Stimulated activated CD4-positive, alpha-beta T cell treated with anti-CD3 and anti-CD28 coated beads, Interleukin-1b, Interleukin-23, amount 100 ng/mL, for 48 hours (primary cell): Measurements from ENCODE around the gene PTPRN2.
A peak's percentile ranks its signal among the peaks of the same experiment; 100 is the strongest.

Source experiments
- DNase-seq: peaks from one replicate; pipeline ENCODE4 v3.0.0-alpha.2; 2020

PTPRN2 gene

DNA sequence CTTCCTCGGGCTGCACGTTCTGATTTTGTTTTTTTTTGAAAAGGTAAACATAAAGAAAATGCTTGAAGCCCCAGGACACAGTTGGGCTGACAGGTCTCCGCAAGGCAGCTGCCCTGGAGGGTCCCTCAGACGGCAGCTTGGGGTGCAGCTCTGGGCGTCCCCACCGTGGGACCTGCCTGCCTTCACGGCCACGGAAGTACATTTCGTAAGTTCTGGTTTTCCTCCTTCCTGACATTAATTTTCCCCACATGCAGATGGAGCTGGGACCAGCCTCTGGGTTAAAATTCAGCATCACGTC, 759.8 kb downstream of the PTPRN2 start:
- DNase-seq: no peak

- DNase-seq: peak; percentile 57
Observed at GRCh38 chr7:157827045-157827862, 760.4 kb downstream of the PTPRN2 start.

DNA sequence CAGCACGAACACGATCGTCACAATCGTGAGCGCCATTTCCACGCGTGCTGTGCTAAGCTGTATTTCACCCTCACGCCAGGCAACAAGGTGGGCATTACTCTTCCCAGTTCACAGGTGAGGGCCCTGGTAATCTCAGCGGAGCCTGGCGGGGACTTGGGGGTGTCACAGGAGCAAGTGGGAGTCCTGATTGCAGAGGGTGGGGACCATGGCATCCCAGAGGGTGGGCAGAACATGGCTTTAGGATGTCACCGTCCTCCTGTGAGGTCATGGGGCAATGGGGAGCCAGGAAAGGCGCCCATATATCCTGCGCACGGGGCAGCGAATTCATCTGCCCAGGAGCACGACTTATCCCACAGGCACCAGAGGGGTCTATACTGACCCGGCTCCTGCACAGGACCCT, 761.1 kb downstream of the PTPRN2 start:
- DNase-seq: no peak

GRCh38 chr7:157825325-157825724, 762.3 kb downstream of the PTPRN2 start:
- peak; percentile 27 for DNase-seq

GRCh38 chr7:157824819-157825121, 762.9 kb downstream of the PTPRN2 start:
- no peak for DNase-seq

DNA sequence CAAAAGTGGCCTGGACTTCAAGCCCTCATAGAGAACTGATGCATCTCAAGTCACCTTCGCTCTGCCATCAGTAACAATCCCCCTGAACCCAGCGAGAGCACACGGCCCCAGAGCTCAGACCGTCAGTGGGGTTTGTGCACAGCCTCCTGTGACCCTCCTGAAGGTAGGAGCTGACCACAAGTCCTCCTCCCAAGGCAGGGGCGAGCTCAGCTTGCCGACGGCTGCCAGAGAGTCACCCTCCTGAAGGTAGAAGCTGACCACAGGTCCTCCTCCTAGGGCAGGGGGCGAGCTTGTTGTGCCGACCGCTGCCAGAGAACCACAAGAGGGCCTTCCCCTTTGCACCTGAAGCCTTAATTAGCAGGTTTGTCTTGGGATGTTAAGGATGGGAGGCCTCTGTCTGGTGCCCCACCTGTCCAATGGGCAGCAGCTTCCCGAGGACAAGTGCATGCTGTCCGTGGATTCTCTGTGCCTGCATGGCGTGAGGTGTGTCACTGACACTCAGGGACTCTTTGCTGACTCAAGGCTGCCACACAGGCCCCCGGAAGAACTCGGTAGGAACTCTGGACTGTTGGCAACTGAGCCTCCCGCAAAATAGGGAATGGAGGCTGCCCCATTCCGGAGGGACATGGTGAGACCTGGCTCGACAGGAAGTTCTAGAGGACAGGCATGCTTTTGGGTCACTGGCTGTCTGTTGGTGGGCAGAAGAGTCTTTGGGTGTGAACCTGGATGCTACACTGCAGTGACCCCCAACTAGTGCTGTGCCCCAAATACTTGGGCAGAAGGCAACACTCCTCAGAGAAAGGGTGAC, 763.4 kb downstream of the PTPRN2 start:
- DNase-seq: no peak

DNA sequence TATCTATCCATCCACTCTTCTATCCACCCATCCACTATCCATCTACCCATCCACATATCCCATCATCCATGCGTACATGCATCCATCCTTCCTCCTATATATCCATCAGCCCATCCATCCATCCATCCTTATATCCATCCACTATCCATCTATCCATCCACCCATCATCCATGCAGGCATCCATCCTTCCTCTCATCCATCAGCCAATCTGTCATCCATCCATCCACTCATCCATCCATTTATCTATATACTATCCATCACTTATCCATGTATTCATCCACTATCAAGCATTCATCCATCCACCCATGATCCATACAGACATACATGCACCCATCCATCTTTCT, 765.0 kb downstream of the PTPRN2 start:
- no peak for DNase-seq

DNA sequence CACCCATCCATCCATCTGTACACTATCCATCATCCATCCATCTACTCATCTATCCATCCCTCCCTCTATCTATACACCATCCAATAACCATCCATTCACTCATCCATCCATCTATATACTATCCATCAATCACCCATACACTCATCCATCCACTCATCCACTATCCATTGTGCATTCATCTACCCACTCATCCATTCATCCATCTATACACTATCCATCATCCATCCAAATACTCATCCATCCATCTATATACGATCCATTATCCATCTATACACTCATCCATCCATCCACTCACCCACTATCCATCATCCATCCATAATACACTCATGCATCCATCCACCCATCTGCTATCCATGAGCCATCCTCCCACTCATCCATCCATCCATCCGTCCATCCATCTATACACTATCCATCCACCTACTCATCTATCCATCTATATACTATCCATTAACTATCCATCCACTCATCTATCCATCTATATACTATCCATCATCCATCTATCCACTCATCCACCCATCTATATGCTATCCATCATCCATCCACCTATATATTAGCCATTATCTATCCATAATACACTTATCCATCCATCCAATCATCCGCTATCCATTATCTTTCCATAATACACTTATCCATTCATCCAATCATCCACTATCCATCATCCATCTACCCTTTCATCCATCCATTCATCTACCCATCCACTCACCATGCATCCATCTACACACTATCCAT, 765.5 kb downstream of the PTPRN2 start:
- DNase-seq: no peak

DNA sequence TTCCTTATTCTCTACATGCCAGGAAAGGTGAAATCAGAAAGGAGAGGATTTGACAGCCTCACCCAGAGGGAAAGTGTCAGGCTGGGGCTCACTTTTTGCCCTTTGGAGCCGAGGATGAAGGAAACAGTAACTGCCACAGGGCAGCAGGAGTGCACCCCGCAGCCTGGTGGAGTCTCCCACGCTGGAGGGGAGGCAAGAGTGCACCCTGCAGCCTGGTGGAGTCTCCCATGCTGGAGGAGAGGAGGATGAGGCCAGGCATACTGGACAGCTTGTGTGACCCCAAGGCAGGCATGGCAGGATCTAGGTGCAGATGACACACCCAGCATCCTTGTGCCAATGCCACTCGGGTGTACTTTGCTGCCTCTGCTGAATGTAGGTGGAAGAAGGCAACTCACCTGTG, 766.8 kb downstream of the PTPRN2 start:
- DNase-seq: no peak

DNA sequence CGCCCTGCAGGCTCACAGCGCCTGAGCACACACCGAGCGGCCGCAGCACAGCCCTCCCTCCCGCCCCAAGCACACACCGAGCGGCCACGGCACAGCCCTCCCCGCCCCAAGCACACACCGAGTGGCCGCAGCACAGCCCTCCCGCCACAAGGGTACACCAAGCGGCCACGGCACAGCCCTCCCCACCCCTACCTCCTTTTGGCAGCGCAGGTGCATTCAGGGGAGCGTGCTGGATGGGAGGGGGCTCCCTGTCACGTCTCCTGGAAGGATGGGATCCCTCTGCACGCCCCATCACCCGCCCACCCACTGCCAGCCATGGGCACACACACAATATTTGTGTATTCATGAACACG, 768.2 kb downstream of the PTPRN2 start:
- DNase-seq: no peak

DNA sequence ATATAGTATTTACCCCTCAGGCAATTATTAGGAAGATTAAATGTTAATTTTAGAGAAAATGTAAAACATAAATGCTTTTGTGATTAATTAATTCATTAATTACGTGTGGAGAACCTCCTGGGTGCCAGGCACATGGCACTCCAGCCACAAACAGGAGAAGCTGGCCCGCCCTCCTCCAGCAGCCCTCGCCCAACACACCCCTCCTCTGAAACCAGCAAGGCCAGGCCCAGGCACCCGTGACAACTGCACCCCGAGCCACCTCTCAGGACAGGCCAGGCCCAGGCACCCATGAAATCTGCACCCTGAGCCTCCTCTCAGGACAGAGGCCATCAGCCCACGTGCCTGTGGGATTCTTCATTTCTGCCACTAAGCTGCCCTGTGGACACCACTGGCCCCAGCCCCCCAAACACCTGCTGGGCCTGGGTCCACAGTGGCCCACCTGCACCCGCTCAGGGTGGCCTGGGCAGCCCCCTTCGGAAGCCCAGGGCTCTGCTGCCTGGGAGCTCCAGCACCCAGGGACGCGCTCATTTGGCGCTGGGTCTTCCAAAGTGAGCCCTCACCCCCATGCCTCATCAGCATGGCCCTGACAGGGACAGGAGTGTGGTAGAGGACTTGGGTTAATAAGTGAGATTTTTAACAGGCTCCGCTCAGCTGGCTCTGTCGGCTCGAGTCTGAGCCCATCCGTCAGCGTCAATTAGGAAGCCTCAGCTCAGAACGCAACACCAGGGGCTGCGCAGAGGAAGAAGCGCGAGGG, 768.7 kb downstream of the PTPRN2 start:
- DNase-seq: no peak

- no peak for DNase-seq
Observed at GRCh38 chr7:157817944-157818700, 769.5 kb downstream of the PTPRN2 start.

GRCh38 chr7:157817433-157817832, 770.2 kb downstream of the PTPRN2 start:
- DNase-seq: no peak

- no peak for DNase-seq
Observed at GRCh38 chr7:157816526-157817250, 770.9 kb downstream of the PTPRN2 start.

DNA sequence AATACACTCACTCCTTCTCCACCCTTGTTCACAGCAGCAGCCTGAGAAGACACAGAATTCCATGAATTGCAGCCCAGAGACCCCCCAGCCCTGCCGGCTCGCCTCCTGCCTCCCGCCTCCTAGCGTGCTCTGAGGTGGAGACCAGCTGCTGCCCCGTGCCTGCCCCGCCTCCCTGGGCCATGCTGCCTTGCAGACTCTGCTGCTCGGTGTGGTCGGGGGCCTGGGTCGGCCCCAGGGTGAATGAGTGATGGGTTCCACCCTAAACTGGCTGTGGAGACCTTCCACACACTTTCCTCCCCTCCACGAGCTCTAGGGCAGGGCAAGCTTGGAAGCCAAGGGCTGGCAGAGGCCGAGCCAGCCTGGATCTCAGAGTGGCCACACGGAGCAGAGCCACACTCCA, 771.5 kb downstream of the PTPRN2 start:
- DNase-seq: no peak

DNA sequence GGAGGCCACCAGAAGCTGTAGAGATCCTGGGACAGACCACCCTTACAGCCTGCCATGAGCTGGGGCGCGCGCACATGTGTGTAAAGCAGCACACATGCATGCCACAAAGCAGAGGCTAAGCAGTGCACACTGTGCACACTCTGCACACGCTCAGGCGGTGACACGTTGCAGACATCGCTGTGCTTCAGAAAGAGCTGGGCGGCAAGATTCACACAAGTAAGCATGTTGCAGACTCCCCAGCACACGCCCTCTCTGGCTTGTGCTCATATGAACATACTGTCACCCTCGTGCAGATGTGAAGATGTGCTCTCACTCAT, 772.0 kb downstream of the PTPRN2 start:
- no peak for DNase-seq

GRCh38 chr7:157814931-157815705, 772.5 kb downstream of the PTPRN2 start:
- no peak for DNase-seq

DNA sequence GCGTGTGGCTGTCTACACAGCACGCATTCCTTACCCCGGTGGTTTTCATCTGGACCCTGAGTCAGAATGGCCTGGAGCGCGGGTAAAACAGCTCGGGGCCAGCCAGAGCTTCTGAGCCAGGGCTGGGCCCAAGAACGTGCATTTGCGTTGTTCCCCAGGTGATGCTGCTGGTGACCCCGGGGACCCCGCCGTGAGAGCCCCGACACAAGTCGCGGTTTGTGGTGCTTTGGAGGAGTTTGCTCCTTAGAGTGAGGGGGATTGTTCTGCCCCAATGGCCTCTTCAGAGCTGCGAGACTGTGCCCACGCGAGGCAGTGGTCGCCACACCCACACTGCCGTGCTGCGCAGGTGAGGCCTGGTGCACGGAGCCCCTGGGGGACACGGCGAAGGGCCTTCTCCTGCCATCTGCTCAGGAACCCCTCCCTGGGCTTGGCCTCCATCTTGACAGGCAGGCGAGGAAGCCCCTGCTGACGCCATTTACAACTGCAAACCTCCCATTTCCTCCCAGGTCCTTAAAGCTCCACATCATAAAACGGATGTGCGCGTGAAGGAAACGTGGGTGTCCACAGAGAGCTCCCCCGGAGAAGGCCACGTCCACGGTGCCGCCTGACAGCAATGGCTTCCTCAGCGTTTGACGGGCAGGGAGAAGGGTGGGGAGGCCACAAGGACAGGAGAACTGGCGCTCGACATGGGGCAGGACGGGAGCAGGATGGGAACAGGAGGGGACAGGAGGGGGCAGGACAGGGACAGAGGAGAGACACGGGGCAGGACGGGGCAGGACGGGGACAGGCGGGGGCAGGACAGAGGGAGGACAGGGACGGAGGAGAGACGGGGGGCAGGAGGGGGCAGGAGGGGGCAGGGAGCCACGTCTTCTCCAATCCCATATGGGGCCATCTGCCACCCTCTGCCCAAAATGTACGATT, 773.6 kb downstream of the PTPRN2 start:
- no peak for DNase-seq

DNA sequence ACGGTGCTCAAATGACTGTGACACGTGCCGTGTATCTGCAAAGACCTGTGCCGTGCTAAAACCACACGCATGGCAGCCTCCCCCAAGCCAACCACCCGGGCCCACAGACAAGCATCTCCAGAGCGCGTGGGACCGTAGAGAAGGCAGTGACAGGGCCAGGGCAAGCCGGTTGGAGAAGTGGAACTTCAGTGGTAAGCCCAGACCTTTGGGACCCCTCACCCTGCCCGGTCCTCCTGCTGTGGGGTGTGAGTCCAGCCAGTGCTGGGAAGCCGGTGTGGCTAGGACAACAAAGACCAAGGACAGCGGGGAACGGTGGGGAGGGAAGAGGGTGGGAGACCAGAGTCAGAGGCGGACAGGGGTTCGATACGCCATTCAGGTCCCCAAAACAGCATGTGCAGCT, 774.6 kb downstream of the PTPRN2 start:
- DNase-seq: no peak

DNA sequence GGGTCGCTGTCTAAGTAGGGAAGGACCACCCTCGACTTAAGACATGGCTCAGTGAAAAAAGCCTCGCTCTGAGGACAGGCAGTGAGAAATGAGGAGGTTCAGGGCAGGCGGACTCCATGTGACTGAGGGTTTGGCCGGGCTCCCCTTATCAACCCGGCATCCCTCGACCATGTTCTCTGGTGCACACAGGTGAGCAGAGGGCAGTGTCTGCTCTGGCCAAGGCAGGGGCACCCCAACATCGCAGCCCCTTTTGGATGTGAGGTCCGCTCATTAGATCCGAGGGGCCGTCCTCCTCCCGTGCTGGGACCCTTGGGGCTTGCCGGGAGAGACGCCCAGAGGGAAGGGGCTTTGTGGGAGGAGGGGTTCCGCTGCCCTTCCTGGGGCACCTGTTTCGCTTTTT, 775.7 kb downstream of the PTPRN2 start:
- no peak for DNase-seq
